Measurements from ENCODE around the gene GRIA2.

The GRIA2 gene

DNA sequence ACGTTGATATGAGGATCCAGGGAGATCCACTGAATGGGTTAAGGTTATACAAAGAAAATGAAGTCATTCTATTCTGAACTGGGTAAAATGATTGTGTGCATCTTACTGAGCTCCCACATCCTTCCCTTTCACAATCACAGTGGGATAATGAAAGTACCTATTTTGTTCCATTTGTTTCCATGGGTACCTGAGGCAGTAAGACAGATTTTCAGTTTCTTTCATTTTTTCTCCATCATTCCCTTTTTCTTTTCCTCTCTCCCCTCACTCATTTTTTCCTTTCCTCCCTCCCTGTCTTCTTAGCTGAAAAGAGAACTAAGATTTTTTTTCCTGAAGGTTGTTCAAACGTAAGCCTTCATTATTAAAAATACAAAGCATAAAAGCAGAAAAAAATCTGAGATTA lies 4.6 kb downstream of the GRIA2 start:
- ChIA-PET POLR2A (no interaction called here), CTCF (no interaction called here)

More for the DNA sequence above, 4.6 kb downstream of the GRIA2 start:
- Histone ChIP-seq H3K4me1 (ENCODE audit: control insufficient read depth, insufficient read depth, low read length) (no peaks in the 10 kb centered on the region; the same call in 1 of the 2 replicates), H3K36me3 (ENCODE audit: control insufficient read depth in 2 of 2, insufficient read depth in 1 of 2, low read length in 2 of 2) (no peaks in the 10 kb centered on the region), H3K9me3 (ENCODE audit: control insufficient read depth, insufficient read depth, low read depth, low read length) (no peaks in the 10 kb centered on the region), H3K4me3 (ENCODE audit: low read depth, low read length) (no peak overlapping the region), H3K27ac (ENCODE audit: extremely low read depth, low read depth, low read length) (no peak overlapping the region)
- TF ChIP-seq ZNF426 (tag by site-specific recombination; IDR thresholded peaks at IDR 0.05) (no peak), ZNF211 (tag by site-specific recombination; IDR thresholded peaks at IDR 0.05; ENCODE audit: low read depth) (no peak), ZFP69B (tag by site-specific recombination; IDR thresholded peaks at IDR 0.05) (no peak), ZNF274 (IDR thresholded peaks at IDR 0.05; ENCODE audit: low read length) (no peak), ZNF274 (tag by site-specific recombination; IDR thresholded peaks at IDR 0.05; ENCODE audit: borderline replicate concordance) (no peak), ZNF610 (tag by site-specific recombination; IDR thresholded peaks at IDR 0.05; ENCODE audit: borderline replicate concordance) (no peak), ZNF558 (tag by site-specific recombination; IDR thresholded peaks at IDR 0.05) (no peak), ZNF292 (tag by site-specific recombination; IDR thresholded peaks at IDR 0.05; ENCODE audit: borderline replicate concordance, low read depth) (no peak), ZSCAN30 (tag by site-specific recombination; IDR thresholded peaks at IDR 0.05) (no peak), IKZF3 (tag by site-specific recombination; IDR thresholded peaks at IDR 0.05) (no peak), SP7 (tag by site-specific recombination; IDR thresholded peaks at IDR 0.05) (no peak)
- TF ChIP-seq, protein P1, sequence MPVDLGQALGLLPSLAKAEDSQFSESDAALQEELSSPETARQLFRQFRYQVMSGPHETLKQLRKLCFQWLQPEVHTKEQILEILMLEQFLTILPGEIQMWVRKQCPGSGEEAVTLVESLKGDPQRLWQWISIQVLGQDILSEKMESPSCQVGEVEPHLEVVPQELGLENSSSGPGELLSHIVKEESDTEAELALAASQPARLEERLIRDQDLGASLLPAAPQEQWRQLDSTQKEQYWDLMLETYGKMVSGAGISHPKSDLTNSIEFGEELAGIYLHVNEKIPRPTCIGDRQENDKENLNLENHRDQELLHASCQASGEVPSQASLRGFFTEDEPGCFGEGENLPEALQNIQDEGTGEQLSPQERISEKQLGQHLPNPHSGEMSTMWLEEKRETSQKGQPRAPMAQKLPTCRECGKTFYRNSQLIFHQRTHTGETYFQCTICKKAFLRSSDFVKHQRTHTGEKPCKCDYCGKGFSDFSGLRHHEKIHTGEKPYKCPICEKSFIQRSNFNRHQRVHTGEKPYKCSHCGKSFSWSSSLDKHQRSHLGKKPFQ (tag by site-specific recombination; IDR thresholded peaks at IDR 0.05): no peak
- TF ChIP-seq, protein P2, sequence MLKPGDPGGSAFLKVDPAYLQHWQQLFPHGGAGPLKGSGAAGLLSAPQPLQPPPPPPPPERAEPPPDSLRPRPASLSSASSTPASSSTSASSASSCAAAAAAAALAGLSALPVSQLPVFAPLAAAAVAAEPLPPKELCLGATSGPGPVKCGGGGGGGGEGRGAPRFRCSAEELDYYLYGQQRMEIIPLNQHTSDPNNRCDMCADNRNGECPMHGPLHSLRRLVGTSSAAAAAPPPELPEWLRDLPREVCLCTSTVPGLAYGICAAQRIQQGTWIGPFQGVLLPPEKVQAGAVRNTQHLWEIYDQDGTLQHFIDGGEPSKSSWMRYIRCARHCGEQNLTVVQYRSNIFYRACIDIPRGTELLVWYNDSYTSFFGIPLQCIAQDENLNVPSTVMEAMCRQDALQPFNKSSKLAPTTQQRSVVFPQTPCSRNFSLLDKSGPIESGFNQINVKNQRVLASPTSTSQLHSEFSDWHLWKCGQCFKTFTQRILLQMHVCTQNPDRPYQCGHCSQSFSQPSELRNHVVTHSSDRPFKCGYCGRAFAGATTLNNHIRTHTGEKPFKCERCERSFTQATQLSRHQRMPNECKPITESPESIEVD (tag by site-specific recombination; IDR thresholded peaks at IDR 0.05): no peak
- TF ChIP-seq, protein P3, sequence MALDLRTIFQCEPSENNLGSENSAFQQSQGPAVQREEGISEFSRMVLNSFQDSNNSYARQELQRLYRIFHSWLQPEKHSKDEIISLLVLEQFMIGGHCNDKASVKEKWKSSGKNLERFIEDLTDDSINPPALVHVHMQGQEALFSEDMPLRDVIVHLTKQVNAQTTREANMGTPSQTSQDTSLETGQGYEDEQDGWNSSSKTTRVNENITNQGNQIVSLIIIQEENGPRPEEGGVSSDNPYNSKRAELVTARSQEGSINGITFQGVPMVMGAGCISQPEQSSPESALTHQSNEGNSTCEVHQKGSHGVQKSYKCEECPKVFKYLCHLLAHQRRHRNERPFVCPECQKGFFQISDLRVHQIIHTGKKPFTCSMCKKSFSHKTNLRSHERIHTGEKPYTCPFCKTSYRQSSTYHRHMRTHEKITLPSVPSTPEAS (tag by site-specific recombination; IDR thresholded peaks at IDR 0.05): no peak
- TF ChIP-seq, protein P4, sequence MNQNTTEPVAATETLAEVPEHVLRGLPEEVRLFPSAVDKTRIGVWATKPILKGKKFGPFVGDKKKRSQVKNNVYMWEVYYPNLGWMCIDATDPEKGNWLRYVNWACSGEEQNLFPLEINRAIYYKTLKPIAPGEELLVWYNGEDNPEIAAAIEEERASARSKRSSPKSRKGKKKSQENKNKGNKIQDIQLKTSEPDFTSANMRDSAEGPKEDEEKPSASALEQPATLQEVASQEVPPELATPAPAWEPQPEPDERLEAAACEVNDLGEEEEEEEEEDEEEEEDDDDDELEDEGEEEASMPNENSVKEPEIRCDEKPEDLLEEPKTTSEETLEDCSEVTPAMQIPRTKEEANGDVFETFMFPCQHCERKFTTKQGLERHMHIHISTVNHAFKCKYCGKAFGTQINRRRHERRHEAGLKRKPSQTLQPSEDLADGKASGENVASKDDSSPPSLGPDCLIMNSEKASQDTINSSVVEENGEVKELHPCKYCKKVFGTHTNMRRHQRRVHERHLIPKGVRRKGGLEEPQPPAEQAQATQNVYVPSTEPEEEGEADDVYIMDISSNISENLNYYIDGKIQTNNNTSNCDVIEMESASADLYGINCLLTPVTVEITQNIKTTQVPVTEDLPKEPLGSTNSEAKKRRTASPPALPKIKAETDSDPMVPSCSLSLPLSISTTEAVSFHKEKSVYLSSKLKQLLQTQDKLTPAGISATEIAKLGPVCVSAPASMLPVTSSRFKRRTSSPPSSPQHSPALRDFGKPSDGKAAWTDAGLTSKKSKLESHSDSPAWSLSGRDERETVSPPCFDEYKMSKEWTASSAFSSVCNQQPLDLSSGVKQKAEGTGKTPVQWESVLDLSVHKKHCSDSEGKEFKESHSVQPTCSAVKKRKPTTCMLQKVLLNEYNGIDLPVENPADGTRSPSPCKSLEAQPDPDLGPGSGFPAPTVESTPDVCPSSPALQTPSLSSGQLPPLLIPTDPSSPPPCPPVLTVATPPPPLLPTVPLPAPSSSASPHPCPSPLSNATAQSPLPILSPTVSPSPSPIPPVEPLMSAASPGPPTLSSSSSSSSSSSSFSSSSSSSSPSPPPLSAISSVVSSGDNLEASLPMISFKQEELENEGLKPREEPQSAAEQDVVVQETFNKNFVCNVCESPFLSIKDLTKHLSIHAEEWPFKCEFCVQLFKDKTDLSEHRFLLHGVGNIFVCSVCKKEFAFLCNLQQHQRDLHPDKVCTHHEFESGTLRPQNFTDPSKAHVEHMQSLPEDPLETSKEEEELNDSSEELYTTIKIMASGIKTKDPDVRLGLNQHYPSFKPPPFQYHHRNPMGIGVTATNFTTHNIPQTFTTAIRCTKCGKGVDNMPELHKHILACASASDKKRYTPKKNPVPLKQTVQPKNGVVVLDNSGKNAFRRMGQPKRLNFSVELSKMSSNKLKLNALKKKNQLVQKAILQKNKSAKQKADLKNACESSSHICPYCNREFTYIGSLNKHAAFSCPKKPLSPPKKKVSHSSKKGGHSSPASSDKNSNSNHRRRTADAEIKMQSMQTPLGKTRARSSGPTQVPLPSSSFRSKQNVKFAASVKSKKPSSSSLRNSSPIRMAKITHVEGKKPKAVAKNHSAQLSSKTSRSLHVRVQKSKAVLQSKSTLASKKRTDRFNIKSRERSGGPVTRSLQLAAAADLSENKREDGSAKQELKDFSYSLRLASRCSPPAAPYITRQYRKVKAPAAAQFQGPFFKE (tag by site-specific recombination; IDR thresholded peaks at IDR 0.05; ENCODE audit: borderline replicate concordance): no peak
- TF ChIP-seq, protein P5, sequence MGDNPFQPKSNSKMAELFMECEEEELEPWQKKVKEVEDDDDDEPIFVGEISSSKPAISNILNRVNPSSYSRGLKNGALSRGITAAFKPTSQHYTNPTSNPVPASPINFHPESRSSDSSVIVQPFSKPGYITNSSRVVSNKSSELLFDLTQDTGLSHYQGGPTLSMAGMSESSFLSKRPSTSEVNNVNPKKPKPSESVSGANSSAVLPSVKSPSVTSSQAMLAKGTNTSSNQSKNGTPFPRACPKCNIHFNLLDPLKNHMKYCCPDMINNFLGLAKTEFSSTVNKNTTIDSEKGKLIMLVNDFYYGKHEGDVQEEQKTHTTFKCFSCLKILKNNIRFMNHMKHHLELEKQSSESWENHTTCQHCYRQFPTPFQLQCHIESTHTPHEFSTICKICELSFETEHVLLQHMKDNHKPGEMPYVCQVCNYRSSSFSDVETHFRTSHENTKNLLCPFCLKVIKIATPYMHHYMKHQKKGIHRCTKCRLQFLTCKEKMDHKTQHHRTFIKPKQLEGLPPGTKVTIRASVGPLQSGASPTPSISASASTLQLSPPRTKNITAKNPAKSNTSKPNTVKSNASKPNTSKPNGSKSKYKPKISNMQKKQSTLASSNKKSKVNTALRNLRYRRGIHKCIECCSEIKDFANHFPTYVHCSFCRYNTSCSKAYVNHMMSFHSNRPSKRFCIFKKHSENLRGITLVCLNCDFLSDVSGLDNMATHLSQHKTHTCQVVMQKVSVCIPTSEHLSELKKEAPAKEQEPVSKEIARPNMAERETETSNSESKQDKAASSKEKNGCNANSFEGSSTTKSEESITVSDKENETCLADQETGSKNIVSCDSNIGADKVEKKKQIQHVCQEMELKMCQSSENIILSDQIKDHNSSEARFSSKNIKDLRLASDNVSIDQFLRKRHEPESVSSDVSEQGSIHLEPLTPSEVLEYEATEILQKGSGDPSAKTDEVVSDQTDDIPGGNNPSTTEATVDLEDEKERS (tag by site-specific recombination; IDR thresholded peaks at IDR 0.05): no peak
- TF ChIP-seq, protein P6, sequence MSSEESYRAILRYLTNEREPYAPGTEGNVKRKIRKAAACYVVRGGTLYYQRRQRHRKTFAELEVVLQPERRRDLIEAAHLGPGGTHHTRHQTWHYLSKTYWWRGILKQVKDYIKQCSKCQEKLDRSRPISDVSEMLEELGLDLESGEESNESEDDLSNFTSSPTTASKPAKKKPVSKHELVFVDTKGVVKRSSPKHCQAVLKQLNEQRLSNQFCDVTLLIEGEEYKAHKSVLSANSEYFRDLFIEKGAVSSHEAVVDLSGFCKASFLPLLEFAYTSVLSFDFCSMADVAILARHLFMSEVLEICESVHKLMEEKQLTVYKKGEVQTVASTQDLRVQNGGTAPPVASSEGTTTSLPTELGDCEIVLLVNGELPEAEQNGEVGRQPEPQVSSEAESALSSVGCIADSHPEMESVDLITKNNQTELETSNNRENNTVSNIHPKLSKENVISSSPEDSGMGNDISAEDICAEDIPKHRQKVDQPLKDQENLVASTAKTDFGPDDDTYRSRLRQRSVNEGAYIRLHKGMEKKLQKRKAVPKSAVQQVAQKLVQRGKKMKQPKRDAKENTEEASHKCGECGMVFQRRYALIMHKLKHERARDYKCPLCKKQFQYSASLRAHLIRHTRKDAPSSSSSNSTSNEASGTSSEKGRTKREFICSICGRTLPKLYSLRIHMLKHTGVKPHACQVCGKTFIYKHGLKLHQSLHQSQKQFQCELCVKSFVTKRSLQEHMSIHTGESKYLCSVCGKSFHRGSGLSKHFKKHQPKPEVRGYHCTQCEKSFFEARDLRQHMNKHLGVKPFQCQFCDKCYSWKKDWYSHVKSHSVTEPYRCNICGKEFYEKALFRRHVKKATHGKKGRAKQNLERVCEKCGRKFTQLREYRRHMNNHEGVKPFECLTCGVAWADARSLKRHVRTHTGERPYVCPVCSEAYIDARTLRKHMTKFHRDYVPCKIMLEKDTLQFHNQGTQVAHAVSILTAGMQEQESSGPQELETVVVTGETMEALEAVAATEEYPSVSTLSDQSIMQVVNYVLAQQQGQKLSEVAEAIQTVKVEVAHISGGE (tag by site-specific recombination; conservative IDR thresholded peaks at IDR 0.05; ENCODE audit: low read depth): no peak
- TF ChIP-seq, protein P7, sequence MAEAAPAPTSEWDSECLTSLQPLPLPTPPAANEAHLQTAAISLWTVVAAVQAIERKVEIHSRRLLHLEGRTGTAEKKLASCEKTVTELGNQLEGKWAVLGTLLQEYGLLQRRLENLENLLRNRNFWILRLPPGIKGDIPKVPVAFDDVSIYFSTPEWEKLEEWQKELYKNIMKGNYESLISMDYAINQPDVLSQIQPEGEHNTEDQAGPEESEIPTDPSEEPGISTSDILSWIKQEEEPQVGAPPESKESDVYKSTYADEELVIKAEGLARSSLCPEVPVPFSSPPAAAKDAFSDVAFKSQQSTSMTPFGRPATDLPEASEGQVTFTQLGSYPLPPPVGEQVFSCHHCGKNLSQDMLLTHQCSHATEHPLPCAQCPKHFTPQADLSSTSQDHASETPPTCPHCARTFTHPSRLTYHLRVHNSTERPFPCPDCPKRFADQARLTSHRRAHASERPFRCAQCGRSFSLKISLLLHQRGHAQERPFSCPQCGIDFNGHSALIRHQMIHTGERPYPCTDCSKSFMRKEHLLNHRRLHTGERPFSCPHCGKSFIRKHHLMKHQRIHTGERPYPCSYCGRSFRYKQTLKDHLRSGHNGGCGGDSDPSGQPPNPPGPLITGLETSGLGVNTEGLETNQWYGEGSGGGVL (tag by site-specific recombination; IDR thresholded peaks at IDR 0.05): no peak

Measured in HEK293 (cell line).